IMR-90 (cell line): Measurements from ENCODE around the gene MRPL51.

Experiments
- BHLHE40 ChIP-seq: fragments of 150-350 bp; IDR thresholded peaks from 2 replicates; pipeline ENCODE4 v1.6.1; 2016; ENCODE audit warnings: mild to moderate bottlenecking, low read depth, low read length
- CEBPB ChIP-seq: IDR thresholded peaks from 2 replicates; pipeline ENCODE4 v1.6.1; 2012; ENCODE audit warnings: low read depth, low read length, improper control_type of control experiment
- CHD1 ChIP-seq: IDR thresholded peaks from 2 replicates; pipeline ENCODE4 v1.6.1; 2012; ENCODE audit warnings: low read depth, low read length, improper control_type of control experiment
- FOS ChIP-seq: fragments of 150-350 bp; IDR thresholded peaks from 2 replicates; pipeline ENCODE4 v1.6.1; 2016; ENCODE audit warnings: low read depth, low read length
- MAZ ChIP-seq: IDR thresholded peaks from 2 replicates; pipeline ENCODE4 v1.6.1; 2012; ENCODE audit warnings: low read depth, mild to moderate bottlenecking, low read length, improper control_type of control experiment, moderate library complexity, borderline replicate concordance
- MXI1 ChIP-seq: IDR thresholded peaks from 2 replicates; pipeline ENCODE4 v1.6.1; 2012; ENCODE audit warnings: low read depth, mild to moderate bottlenecking, low read length, moderate library complexity, borderline replicate concordance
- NFE2L2 ChIP-seq: fragments of 150-350 bp; IDR thresholded peaks from 2 replicates; pipeline ENCODE4 v1.6.1; 2016; ENCODE audit warnings: low read depth, mild to moderate bottlenecking, low read length
- POLR2A ChIP-seq: IDR thresholded peaks from 2 replicates; pipeline ENCODE4 v1.6.1; 2012; ENCODE audit warnings: mild to moderate bottlenecking, low read depth, low read length
- RAD21 ChIP-seq: IDR thresholded peaks from 2 replicates; pipeline ENCODE4 v1.6.1; 2012; ENCODE audit warnings: low read length, improper control_type of control experiment
- RCOR1 ChIP-seq: IDR thresholded peaks from 2 replicates; pipeline ENCODE4 v1.6.1; 2012; ENCODE audit warnings: mild to moderate bottlenecking, low read length, improper control_type of control experiment; ENCODE audit not compliant: insufficient replicate concordance
- RFX5 ChIP-seq: IDR thresholded peaks from 2 replicates; pipeline ENCODE4 v1.8.0; 2012; ENCODE audit warnings: low read depth, mild to moderate bottlenecking, low read length, moderate library complexity
- TF ChIP-seq, protein P1 (sequence below): conservative IDR thresholded peaks from 2 replicates; pipeline ENCODE4 v1.5.1; 2012; ENCODE audit warnings: mild to moderate bottlenecking, low read depth, low read length, improper control_type of control experiment
- TF ChIP-seq, protein P2 (sequence below): fragments of 150-350 bp; IDR thresholded peaks from 2 replicates; pipeline ENCODE4 v1.6.1; 2016; ENCODE audit warnings: low read depth, mild to moderate bottlenecking, low read length, moderate library complexity, borderline replicate concordance
- TF ChIP-seq, protein P3 (sequence below): fragments of 150-350 bp; IDR thresholded peaks from 2 replicates; pipeline ENCODE4 v1.6.1; 2017; ENCODE audit warnings: mild to moderate bottlenecking, antibody characterized with exemption, low read length, low read depth

DNA sequence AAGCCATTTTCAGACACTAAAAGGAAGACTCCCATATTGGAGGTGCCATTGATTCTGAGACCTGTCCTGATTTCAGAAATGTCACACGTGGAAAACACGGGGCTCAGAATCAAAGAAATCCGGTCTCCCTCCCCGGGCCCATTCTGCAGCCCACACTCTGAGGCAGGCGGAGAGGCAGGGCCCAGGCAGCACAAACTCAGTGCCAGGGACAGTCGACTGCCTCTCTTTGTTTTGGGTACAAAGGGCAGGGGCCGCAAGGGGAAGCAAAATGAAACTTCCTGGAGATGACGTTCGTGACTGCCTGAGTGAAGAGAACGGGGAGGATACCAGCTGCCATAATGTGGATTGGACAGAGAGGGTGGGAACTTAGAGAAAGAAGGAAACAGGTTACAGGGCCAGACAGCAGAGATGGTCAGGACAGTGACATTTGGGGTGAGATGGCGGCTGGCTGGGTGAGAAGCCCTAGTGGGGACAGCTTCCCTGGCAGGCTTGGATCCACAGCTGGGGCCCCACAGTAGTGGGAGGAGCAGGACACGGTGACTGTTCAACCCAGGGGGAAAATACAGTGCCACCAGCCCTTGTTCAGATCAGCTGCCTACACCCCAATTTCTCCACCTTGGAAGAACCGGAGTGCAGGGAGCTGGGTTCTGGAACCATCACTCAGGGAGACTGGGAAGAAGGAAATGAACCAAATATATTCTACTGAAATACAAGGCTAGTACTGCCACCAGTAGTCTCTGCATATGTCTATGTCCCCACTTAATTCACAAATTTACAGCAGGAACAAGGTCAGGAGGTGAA lies 49.3 kb upstream of the MRPL51 start:
- no peak for TF ChIP-seq MAZ
- TF ChIP-seq, protein P1, sequence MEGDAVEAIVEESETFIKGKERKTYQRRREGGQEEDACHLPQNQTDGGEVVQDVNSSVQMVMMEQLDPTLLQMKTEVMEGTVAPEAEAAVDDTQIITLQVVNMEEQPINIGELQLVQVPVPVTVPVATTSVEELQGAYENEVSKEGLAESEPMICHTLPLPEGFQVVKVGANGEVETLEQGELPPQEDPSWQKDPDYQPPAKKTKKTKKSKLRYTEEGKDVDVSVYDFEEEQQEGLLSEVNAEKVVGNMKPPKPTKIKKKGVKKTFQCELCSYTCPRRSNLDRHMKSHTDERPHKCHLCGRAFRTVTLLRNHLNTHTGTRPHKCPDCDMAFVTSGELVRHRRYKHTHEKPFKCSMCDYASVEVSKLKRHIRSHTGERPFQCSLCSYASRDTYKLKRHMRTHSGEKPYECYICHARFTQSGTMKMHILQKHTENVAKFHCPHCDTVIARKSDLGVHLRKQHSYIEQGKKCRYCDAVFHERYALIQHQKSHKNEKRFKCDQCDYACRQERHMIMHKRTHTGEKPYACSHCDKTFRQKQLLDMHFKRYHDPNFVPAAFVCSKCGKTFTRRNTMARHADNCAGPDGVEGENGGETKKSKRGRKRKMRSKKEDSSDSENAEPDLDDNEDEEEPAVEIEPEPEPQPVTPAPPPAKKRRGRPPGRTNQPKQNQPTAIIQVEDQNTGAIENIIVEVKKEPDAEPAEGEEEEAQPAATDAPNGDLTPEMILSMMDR = no peak
- TF ChIP-seq BHLHE40 = no peak
- TF ChIP-seq, protein P2, sequence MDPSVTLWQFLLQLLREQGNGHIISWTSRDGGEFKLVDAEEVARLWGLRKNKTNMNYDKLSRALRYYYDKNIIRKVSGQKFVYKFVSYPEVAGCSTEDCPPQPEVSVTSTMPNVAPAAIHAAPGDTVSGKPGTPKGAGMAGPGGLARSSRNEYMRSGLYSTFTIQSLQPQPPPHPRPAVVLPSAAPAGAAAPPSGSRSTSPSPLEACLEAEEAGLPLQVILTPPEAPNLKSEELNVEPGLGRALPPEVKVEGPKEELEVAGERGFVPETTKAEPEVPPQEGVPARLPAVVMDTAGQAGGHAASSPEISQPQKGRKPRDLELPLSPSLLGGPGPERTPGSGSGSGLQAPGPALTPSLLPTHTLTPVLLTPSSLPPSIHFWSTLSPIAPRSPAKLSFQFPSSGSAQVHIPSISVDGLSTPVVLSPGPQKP = no peak
- TF ChIP-seq RFX5 = no peak
- no peak for TF ChIP-seq NFE2L2
- TF ChIP-seq POLR2A = no peak
- no peak for TF ChIP-seq CEBPB
- TF ChIP-seq CHD1 = no peak
- no peak for TF ChIP-seq RCOR1
- TF ChIP-seq, protein P3, sequence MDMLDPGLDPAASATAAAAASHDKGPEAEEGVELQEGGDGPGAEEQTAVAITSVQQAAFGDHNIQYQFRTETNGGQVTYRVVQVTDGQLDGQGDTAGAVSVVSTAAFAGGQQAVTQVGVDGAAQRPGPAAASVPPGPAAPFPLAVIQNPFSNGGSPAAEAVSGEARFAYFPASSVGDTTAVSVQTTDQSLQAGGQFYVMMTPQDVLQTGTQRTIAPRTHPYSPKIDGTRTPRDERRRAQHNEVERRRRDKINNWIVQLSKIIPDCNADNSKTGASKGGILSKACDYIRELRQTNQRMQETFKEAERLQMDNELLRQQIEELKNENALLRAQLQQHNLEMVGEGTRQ = no peak
- TF ChIP-seq FOS = no peak
- TF ChIP-seq RAD21 = no peak
- TF ChIP-seq MXI1 = no peak
